Cardiac fibroblast (primary cell): ENCODE measurements around the gene BANP.

ENCODE experiments used
- DNase-seq, 2 donors: peaks; one replicate each; pipeline versions ENCODE4 v3.0.0 to v3.0.0-alpha.2; 2010; ENCODE audit warnings: low read depth in 2 of 2
- H3K4me3 ChIP-seq, 2 donors: replicated peaks in 1 of 2; 1 replicate in 1 of 2; 2 replicates in 1 of 2; pipeline ENCODE4 v1.5.1; 2011; ENCODE audit warnings: low read depth in 2 of 2, low read length in 2 of 2, mild to moderate bottlenecking in 2 of 2, moderate library complexity in 1 of 2
- TF ChIP-seq, protein P1 (sequence below): IDR thresholded peaks from one replicate; pipeline ENCODE4 v1.5.1; 2011; ENCODE audit warnings: low read depth, mild to moderate bottlenecking, low read length, inconsistent platforms

Gene BANP

DNA sequence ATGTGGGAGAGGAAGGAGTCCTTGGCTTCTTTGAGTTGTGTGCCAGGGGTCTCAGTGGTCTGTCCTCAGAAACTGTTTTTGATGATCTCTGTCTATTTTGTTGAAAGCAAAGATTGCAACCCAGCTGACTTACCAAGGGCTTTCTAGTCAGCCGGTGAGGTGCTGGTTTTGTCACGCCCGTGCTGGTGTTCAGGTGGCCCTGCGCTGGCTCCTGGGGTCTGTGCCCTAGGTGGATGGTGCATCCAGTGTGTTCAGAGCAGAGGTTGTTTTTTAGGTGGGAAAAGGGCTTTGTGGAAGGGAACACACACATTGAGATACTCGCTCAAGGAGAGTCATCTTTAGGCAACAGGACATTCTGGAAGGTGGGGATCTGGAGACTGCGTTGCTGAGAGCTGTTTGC, 51.0 kb downstream of the BANP start:
- no peak overlapping the region for H3K4me3 ChIP-seq
- TF ChIP-seq, protein P1, sequence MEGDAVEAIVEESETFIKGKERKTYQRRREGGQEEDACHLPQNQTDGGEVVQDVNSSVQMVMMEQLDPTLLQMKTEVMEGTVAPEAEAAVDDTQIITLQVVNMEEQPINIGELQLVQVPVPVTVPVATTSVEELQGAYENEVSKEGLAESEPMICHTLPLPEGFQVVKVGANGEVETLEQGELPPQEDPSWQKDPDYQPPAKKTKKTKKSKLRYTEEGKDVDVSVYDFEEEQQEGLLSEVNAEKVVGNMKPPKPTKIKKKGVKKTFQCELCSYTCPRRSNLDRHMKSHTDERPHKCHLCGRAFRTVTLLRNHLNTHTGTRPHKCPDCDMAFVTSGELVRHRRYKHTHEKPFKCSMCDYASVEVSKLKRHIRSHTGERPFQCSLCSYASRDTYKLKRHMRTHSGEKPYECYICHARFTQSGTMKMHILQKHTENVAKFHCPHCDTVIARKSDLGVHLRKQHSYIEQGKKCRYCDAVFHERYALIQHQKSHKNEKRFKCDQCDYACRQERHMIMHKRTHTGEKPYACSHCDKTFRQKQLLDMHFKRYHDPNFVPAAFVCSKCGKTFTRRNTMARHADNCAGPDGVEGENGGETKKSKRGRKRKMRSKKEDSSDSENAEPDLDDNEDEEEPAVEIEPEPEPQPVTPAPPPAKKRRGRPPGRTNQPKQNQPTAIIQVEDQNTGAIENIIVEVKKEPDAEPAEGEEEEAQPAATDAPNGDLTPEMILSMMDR: no peak
- DNase-seq: no peak

DNA sequence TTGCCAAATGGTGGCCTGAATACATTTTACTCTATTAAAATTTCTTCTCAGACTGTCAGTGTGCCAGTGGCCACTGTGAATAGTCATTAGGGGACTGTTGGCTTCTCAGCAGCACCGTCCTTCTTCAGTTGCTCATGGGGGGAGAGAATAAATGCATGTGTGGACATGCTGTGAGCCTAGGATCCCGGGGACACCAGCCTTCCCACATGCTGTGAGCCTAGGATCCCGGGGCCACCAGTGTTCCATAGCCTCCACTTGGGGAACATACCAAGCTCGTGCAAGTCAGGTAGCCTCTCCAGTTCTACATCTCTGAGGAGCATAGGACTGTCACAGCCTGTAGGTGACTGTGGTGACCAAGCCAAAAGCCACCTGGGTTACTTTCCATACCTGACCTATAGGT, 51.5 kb downstream of the BANP start:
- TF ChIP-seq, protein P1: no peak
- DNase-seq: no peak

GRCh38 chr16:88003316-88003715, 52.1 kb downstream of the BANP start:
- H3K4me3 ChIP-seq: no peak overlapping the region
- DNase-seq: no peak
- TF ChIP-seq, protein P1: no peak

More for the DNA sequence above, 51.5 kb downstream of the BANP start:
- no peak overlapping the region for H3K4me3 ChIP-seq

GRCh38 chr16:88003736-88004135, 52.5 kb downstream of the BANP start:
- no peak overlapping the region for H3K4me3 ChIP-seq
- no peak for DNase-seq
- TF ChIP-seq, protein P1: no peak

DNA sequence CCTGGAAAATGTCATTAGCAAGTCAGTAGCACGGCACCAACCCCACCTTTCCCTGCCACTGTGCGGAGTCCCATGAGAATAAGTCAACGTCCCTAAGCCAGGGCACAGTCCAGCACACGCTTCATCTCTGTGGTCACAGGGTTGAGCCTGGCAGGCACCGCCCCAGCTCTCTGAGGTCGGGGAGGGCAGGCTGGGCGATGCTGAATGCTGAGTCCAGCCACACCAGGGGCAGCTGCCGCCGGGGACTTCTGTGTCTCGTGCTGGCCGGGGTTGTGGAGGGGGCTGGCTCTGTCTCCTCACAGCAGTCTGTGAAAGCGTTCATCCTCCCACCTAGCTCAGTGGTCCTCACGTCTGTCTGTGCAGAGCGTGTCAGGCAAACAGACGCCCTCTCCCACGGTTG, 53.2 kb downstream of the BANP start:
- TF ChIP-seq, protein P1: no peak
- H3K4me3 ChIP-seq: no peak overlapping the region
- DNase-seq: no peak

DNA sequence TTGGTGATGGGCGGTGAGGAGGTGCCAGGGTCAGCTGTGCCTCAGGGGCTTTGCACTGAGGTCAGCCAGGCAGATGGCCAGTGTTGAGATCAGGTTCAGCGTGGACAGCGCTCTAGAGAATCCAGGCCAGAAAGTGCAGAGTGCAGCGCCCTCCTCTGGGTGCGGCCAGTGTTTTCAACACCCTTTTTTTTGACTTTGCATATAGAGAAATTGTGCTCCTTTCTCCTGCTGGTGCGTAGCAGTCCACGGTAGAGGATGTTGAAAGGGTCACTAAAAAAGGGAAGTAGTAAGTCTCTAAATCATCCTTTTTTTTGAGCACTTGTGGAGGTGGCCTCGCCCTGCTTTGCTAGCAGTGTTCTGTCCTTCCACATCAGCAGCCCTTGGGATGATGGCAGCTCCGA, 53.9 kb downstream of the BANP start:
- TF ChIP-seq, protein P1: peak; percentile 25
- no peak overlapping the region for H3K4me3 ChIP-seq
- DNase-seq: peak in 1 of 2 donors; percentile 8

GRCh38 chr16:88005968-88006367, 54.7 kb downstream of the BANP start:
- H3K4me3 ChIP-seq: no peak overlapping the region
- no peak for DNase-seq
- TF ChIP-seq, protein P1: no peak
